Measurements from ENCODE around the gene NLK.

DNA sequence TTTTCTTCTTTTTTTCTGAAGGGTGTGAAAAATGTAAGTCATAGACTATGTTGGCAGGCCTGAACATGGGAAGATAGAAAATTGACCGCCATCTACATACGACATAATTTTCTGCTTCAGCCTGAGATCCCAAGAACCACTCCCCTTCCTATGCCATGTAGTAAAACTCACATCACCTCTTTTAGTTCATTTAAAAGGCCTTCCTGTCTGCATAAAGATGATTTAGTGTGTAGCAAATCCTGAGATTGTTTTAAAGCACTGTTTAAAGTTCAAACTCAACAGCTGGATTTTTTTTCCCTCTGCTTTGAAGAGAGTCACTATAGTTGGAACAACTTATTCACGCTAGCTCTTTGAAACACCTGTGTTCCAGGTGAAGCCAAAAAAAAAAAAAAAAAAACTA lies 101.5 kb downstream of the NLK start:
- TF ChIP-seq, protein P1, sequence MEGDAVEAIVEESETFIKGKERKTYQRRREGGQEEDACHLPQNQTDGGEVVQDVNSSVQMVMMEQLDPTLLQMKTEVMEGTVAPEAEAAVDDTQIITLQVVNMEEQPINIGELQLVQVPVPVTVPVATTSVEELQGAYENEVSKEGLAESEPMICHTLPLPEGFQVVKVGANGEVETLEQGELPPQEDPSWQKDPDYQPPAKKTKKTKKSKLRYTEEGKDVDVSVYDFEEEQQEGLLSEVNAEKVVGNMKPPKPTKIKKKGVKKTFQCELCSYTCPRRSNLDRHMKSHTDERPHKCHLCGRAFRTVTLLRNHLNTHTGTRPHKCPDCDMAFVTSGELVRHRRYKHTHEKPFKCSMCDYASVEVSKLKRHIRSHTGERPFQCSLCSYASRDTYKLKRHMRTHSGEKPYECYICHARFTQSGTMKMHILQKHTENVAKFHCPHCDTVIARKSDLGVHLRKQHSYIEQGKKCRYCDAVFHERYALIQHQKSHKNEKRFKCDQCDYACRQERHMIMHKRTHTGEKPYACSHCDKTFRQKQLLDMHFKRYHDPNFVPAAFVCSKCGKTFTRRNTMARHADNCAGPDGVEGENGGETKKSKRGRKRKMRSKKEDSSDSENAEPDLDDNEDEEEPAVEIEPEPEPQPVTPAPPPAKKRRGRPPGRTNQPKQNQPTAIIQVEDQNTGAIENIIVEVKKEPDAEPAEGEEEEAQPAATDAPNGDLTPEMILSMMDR (IDR thresholded peaks at IDR 0.05): no peak
- TF ChIP-seq EZH2 (IDR thresholded peaks at IDR 0.05; ENCODE audit: borderline replicate concordance, insufficient read depth, low read depth, low read length, poor library complexity, severe bottlenecking): no peak

All from B cell (primary cell).